ENCODE measurements around the gene SPN. TPM values are rescaled to one million over a fixed set of nuclear protein-coding genes. Genes with fewer than 3 reads are reported as not detected.
A peak's percentile ranks its signal among the peaks of the same experiment; 100 is the strongest.

Gene SPN
- total and polyA plus RNA-seq, 9 of the 15 experiments (the other 6 are each of a cell fraction or from before 2014, with no cell fraction given), result 24.3 to 225 (median 79.4) TPM

DNA sequence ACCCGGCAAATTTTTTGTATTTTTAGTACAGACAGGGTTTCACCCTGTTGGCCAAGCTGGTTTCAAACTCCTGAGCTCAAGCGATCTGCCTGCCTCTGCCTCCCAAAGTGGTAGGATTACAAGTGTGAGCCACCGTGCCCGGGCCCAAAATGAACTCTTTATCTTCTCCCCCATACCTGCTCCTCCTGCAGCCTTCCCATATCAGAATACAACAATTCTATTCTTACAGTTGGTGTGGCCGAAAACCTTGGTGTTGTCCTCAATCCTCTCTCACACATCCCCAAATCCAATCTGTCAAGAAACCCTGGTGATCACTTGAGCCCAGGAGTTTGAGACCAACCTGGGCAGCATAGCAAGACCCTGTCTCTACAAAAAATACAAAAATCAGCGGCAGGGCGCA is 19.5 kb upstream of the SPN start:
- in situ Hi-C loops (cut with MboI), result no loop called here
- Histone ChIP-seq H3K4me3 (no peak overlapping the region), H3K4me2 (ENCODE audit: insufficient read depth, low read length) (no peak overlapping the region), H3K27me3 (ENCODE audit: control insufficient read depth in 2 of 2, insufficient read depth in 2 of 2, low read length in 2 of 2) (no peaks in the 10 kb centered on the region), H3K9me3 (replicated peaks; ENCODE audit: control insufficient read depth, insufficient read depth, low read depth, low read length) (no peaks in the 10 kb centered on the region), H3K9me1 (ENCODE audit: control insufficient read depth, insufficient read depth, low read length) (no peaks in the 10 kb centered on the region), H2AFZ (ENCODE audit: low read depth, low read length) (peak overlapping the region; percentile 5; the same call in 1 of the 2 replicates), H3K9ac (ENCODE audit: insufficient read depth in 1 of 2, low read depth in 2 of 2, low read length in 2 of 2) (no peak overlapping the region), H3K79me2 (ENCODE audit: control insufficient read depth, insufficient read depth, low read length) (no peaks in the 10 kb centered on the region), H3K36me3 (ENCODE audit: control insufficient read depth, insufficient read depth, low read length) (no peaks in the 10 kb centered on the region), H3K4me1 (replicated peaks in 1 of 2; ENCODE audit: control insufficient read depth in 2 of 2, insufficient read depth in 2 of 2, low read length in 2 of 2) (peaks cover 21 to 24% of the 10 kb centered on the region in 2 experiments), H4K20me1 (replicated peaks; ENCODE audit: control insufficient read depth, insufficient read depth, low read length) (no peaks in the 10 kb centered on the region), H3K27ac (ENCODE audit: extremely low read depth, low read depth, low read length) (no peak overlapping the region)
- FAIRE-seq (no peak), ATAC-seq (no peak), DNase-seq (ENCODE audit: extremely low read depth in 1 of 4, low spot score in 3 of 4) (peak in 1 of 4 experiments; percentile 1)
- no TSS peak for BruUV-seq (replicated peaks)
- ChIA-PET POLR2A (interaction anchor here (1.1 kb wide), 1 partner anchor 21 kb away, joined by 4 read pairs; no protein-coding TSS in a partner anchor), CTCF (ENCODE audit: low intra/inter-chr PET ratio) (no interaction called here)
- intact Hi-C loops (cut with micrococcal nuclease), result loop anchor here (5.0 kb wide), 3 partner anchors 34 to 69 kb away; partner anchors contain the start of gene QPRT
- TF ChIP-seq, protein P1, sequence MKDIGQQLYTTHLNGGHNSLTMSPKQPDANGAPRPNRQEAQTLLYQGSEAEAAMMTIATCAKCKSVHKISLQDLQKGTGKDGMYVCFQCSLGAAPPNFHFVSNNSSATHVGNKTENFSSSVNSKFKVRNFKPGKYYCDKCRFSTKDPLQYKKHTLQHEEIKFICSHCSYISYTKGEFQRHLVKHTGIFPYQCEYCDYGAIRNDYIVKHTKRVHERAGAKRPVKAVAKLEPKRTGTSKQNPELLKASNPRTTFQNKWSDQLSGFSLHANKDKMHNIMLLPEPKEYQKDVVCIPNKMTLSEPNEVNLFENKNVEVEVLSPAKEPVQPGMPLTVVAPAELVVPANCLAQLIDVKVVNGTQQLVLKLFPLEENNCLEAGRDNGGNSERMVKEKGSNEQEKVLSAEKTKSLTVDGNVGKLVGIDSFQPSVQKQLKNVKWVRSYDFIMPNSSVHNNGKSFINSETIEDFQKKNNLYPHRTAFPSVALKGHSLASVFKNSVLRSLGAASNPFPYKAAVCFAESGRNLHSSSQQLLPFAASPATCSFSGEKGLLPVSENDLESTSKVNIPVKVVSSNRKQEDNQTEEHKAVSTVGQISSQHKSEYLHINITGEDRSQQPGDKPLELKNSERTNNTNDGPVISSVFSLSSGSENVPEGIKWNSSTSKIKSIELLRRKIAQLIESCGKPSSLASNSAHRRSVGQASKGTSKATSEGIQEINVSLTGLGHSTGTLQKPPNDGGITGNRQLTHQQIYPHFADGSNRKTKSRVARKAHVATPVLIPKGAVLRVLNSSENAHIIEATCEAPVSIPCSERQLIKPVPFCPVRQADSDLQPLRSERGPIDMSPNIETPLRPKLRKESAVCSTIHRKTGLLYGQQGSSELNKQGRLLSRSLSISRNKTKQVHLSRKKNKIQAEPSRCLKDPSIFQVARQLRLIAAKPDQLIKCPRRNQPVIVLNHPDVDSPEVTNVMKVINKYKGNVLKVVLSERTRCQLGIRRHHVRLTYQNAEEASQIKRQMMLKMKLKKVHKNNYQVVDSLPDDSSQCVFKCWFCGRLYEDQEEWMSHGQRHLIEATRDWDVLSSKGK (CRISPR knock-in tag; IDR thresholded peaks at IDR 0.05), result no peak
- TF ChIP-seq ZNF785 (CRISPR knock-in tag; IDR thresholded peaks at IDR 0.05) (no peak), CBFA2T3 (IDR thresholded peaks at IDR 0.05) (peak; percentile 40; the same call in 1 of the 2 replicates), ZNF121 (CRISPR knock-in tag; conservative IDR thresholded peaks at IDR 0.05) (peak; percentile 89), BCOR (IDR thresholded peaks at IDR 0.05) (0 out of 2 replicates have a peak, but pooled peaks have one; percentile 3)
- 53% methylated on average over 7 of the region's 7 CpGs for WGBS (ENCODE audit: insufficient coverage, low coverage, missing lambda C conversion rate)
